ENCODE data around the gene SORCS2. TPM values are rescaled to one million over a fixed set of nuclear protein-coding genes. Genes with fewer than 3 reads are reported as not detected.

Gene SORCS2
- total and polyA plus RNA-seq, 2 experiments from 2014 or later, result 0.38 to 1.4 TPM

- H3K79me2 ChIP-seq (ENCODE audit: insufficient read depth), result no peaks in the 10 kb centered on the region
- H3K9me3 ChIP-seq (ENCODE audit: low read depth), result no peaks in the 10 kb centered on the region
- H3K36me3 ChIP-seq (ENCODE audit: low read depth), result no peaks in the 10 kb centered on the region
- no peak overlapping the region for H2AFZ ChIP-seq
- in situ Hi-C loops (cut with MboI), result no loop called here
- 69 to 73% methylated on average over 26 of the region's 26 CpGs for WGBS, 2 experiments (ENCODE audit: low coverage in 1 of 2, low lambda C conversion rate in 2 of 2, missing lambda C conversion rate in 2 of 2)
- H3F3A ChIP-seq (ENCODE audit: insufficient read depth), result no peaks in the 10 kb centered on the region
- H3K27me3 ChIP-seq (replicated peaks; ENCODE audit: insufficient read depth), result no peaks in the 10 kb centered on the region
- no peak overlapping the region for H3K4me2 ChIP-seq (ENCODE audit: unreplicated experiment)
- DNase-seq, result peak; percentile 25
- H4K20me1 ChIP-seq (ENCODE audit: insufficient read depth), result no peaks in the 10 kb centered on the region
- 0 out of 2 replicates have a peak, but pooled peaks cover 4% of the 10 kb centered on the region for H3K4me1 ChIP-seq (ENCODE audit: insufficient read depth)
- no peak overlapping the region for H3K27ac ChIP-seq
- no peak overlapping the region for H3K4me3 ChIP-seq
- H3K9me2 ChIP-seq (ENCODE audit: insufficient read depth), result no peaks in the 10 kb centered on the region
- no peak overlapping the region for H3K9ac ChIP-seq
- TF ChIP-seq EZH2 (IDR thresholded peaks at IDR 0.05; ENCODE audit: insufficient read depth, poor library complexity, severe bottlenecking) (no peak), EZH2phosphoT487 (IDR thresholded peaks at IDR 0.05; ENCODE audit: insufficient read depth, low read depth) (no peak)
Observed at GRCh38 chr4:7217474-7218321, 25.4 kb downstream of the SORCS2 start.

- Histone ChIP-seq H3K36me3 (ENCODE audit: low read depth) (no peaks in the 10 kb centered on the region), H3K9ac (no peak overlapping the region), H4K20me1 (ENCODE audit: insufficient read depth) (no peaks in the 10 kb centered on the region), H3K27ac (no peak overlapping the region), H3K4me2 (ENCODE audit: unreplicated experiment) (no peak overlapping the region), H3K9me3 (ENCODE audit: low read depth) (no peaks in the 10 kb centered on the region), H3F3A (ENCODE audit: insufficient read depth) (no peaks in the 10 kb centered on the region), H3K27me3 (replicated peaks; ENCODE audit: insufficient read depth) (no peaks in the 10 kb centered on the region), H3K79me2 (ENCODE audit: insufficient read depth) (no peaks in the 10 kb centered on the region), H2AFZ (no peak overlapping the region), H3K4me1 (ENCODE audit: insufficient read depth) (0 out of 2 replicates have a peak, but pooled peaks cover 4% of the 10 kb centered on the region), H3K9me2 (ENCODE audit: insufficient read depth) (no peaks in the 10 kb centered on the region), H3K4me3 (no peak overlapping the region)
- 95 to 99% methylated on average over 7 of the region's 7 CpGs for WGBS, 2 experiments (ENCODE audit: low coverage in 1 of 2, low lambda C conversion rate in 2 of 2, missing lambda C conversion rate in 2 of 2)
- TF ChIP-seq EZH2 (IDR thresholded peaks at IDR 0.05; ENCODE audit: insufficient read depth, poor library complexity, severe bottlenecking), result no peak
- TF ChIP-seq EZH2phosphoT487 (IDR thresholded peaks at IDR 0.05; ENCODE audit: insufficient read depth, low read depth), result no peak
- in situ Hi-C loops (cut with MboI), result no loop called here
- DNase-seq, result no peak
Observed at GRCh38 chr4:7218686-7219085, 26.3 kb downstream of the SORCS2 start.

DNA sequence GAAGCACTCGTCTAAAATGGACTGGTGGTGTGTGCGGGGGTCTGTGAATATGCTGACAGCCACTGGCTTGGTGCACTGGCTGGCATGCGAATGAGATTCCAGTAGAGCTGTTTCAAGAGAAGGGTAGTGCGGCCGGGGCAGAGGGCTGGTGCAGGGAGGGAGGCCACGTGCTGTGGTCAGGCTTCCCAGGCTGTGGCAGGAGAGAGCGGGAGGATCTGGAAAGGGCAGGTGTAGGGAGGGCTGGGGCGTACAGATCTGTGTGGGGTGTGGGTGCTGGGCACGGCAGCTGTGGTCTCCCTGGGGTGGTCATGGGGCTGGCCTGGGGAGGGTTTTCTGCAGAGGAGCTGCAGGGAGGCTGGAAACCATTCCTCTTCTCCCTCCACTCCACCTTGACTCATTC, 30.2 kb downstream of the SORCS2 start:
- Histone ChIP-seq H3K27ac (no peak overlapping the region), H3K9ac (no peak overlapping the region), H3K4me1 (ENCODE audit: insufficient read depth) (0 out of 2 replicates have a peak, but pooled peaks cover 2% of the 10 kb centered on the region), H3K36me3 (ENCODE audit: low read depth) (no peaks in the 10 kb centered on the region), H3K27me3 (replicated peaks; ENCODE audit: insufficient read depth) (no peaks in the 10 kb centered on the region), H3K9me2 (ENCODE audit: insufficient read depth) (no peaks in the 10 kb centered on the region), H3K4me3 (no peak overlapping the region), H2AFZ (no peak overlapping the region), H3K79me2 (ENCODE audit: insufficient read depth) (no peaks in the 10 kb centered on the region), H3K4me2 (ENCODE audit: unreplicated experiment) (no peak overlapping the region), H3K9me3 (ENCODE audit: low read depth) (no peaks in the 10 kb centered on the region), H4K20me1 (ENCODE audit: insufficient read depth) (no peaks in the 10 kb centered on the region), H3F3A (ENCODE audit: insufficient read depth) (no peaks in the 10 kb centered on the region)
- 89 to 90% methylated on average over 8 to 9 of the region's 9 CpGs for WGBS, 2 experiments (ENCODE audit: low coverage in 1 of 2, low lambda C conversion rate in 2 of 2, missing lambda C conversion rate in 2 of 2)
- in situ Hi-C loops (cut with MboI), result no loop called here
- TF ChIP-seq EZH2phosphoT487 (IDR thresholded peaks at IDR 0.05; ENCODE audit: insufficient read depth, low read depth), result no peak
- TF ChIP-seq EZH2 (IDR thresholded peaks at IDR 0.05; ENCODE audit: insufficient read depth, poor library complexity, severe bottlenecking), result no peak
- DNase-seq, result no peak

DNA sequence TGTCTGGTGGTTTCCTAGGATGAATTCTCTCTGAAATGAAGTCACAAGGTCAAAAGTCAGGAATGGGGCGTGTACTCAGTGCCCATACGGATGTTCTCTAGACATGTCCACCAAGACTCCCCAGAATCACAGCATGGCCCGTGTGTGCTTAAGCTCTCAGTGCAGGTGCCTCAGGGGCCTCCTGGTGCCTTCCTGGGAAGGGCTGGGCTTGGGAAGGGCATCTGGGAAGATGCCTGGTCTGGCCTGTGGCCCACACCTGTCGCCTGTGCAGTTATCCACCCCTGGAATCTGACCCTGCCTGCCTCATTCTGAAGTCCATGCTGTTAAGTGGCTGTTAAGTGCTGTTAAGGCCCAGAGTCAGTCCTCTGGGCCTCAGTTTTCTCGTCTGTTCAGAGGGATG, 31.2 kb downstream of the SORCS2 start:
- H3K4me3 ChIP-seq, result no peak overlapping the region
- TF ChIP-seq EZH2phosphoT487 (IDR thresholded peaks at IDR 0.05; ENCODE audit: insufficient read depth, low read depth) (no peak), EZH2 (IDR thresholded peaks at IDR 0.05; ENCODE audit: insufficient read depth, poor library complexity, severe bottlenecking) (no peak)
- no peaks in the 10 kb centered on the region for H3K9me2 ChIP-seq (ENCODE audit: insufficient read depth)
- WGBS, 2 experiments (ENCODE audit: low coverage in 1 of 2, low lambda C conversion rate in 2 of 2, missing lambda C conversion rate in 2 of 2), result 54 to 61% methylated on average over 5 of the region's 5 CpGs
- DNase-seq, result no peak
- no peaks in the 10 kb centered on the region for H3F3A ChIP-seq (ENCODE audit: insufficient read depth)
- no peaks in the 10 kb centered on the region for H3K27me3 ChIP-seq (replicated peaks; ENCODE audit: insufficient read depth)
- no peak overlapping the region for H2AFZ ChIP-seq
- no peaks in the 10 kb centered on the region for H3K4me1 ChIP-seq (ENCODE audit: insufficient read depth)
- no peak overlapping the region for H3K9ac ChIP-seq
- H3K27ac ChIP-seq, result no peak overlapping the region
- no peak overlapping the region for H3K4me2 ChIP-seq (ENCODE audit: unreplicated experiment)
- H4K20me1 ChIP-seq (ENCODE audit: insufficient read depth), result no peaks in the 10 kb centered on the region
- in situ Hi-C loops (cut with MboI), result no loop called here
- H3K79me2 ChIP-seq (ENCODE audit: insufficient read depth), result no peaks in the 10 kb centered on the region
- H3K9me3 ChIP-seq (ENCODE audit: low read depth), result no peaks in the 10 kb centered on the region
- H3K36me3 ChIP-seq (ENCODE audit: low read depth), result no peaks in the 10 kb centered on the region

Data from GM23248 (cell line).